WTC11 (cell line): ENCODE measurements around the gene SLC25A21. TPM values are rescaled to one million over a fixed set of nuclear protein-coding genes. Genes with fewer than 3 reads are reported as not detected.

Experiments
- ATAC-seq: fragments of 200-7000 bp; cut with Tn5 transposase; 2 replicates; pipeline ENCODE4 v1.10.0; 2021; ENCODE audit warnings: mild to moderate bottlenecking, moderate library complexity
- CTCF ChIA-PET: fragments of 300-600 bp; sonication (Branson Sonifier 250); formaldehyde crosslinking; loops from one replicate; lab custom pipeline; 2021; ENCODE audit warnings: antibody characterized with exemption; lab: Charles Lee
- POLR2A ChIA-PET: fragments of 350-600 bp; sonication (Branson Sonifier 250); formaldehyde crosslinking; loops from one replicate; lab custom pipeline; 2021; ENCODE audit warnings: antibody characterized with exemption; lab: Charles Lee
- DNase-seq: peaks from one replicate; pipeline ENCODE4 v3.0.0; 2021; ENCODE audit warnings: low spot score
- H3K27ac Mint-ChIP-seq: 2 replicates; pipeline ENCODE4 v1.8.0; 2021; ENCODE audit warnings: mixed read lengths
- H3K27me3 Mint-ChIP-seq: 2 replicates; pipeline ENCODE4 v1.8.0; 2021; ENCODE audit warnings: low read depth, mild to moderate bottlenecking, moderate library complexity, mixed read lengths
- H3K36me3 Mint-ChIP-seq: 2 replicates; pipeline ENCODE4 v1.8.0; 2021; ENCODE audit warnings: mixed read lengths
- H3K4me1 Mint-ChIP-seq: 2 replicates; pipeline ENCODE4 v1.8.0; 2022; ENCODE audit warnings: mixed read lengths
- H3K4me3 Mint-ChIP-seq: 2 replicates; pipeline ENCODE4 v1.8.0; 2021; ENCODE audit warnings: mild to moderate bottlenecking, moderate library complexity, mixed read lengths
- H3K9me3 Mint-ChIP-seq: 2 replicates; pipeline ENCODE4 v1.8.0; 2021; ENCODE audit warnings: mixed read lengths
- AFF4 ChIP-seq: sonication (generic); formaldehyde crosslinking; IDR thresholded peaks from 2 replicates; pipeline ENCODE4 v1.8.1; 2023; ENCODE audit warnings: mild to moderate bottlenecking, missing genetic modification reagents, borderline replicate concordance
- CTCF ChIP-seq: fragments of 200-600 bp; IDR thresholded peaks from 2 replicates; pipeline ENCODE4 v1.8.0; 2022; ENCODE audit warnings: antibody characterized with exemption
- E2F1 ChIP-seq: sonication (generic); formaldehyde crosslinking; IDR thresholded peaks from 2 replicates; pipeline ENCODE4 v1.8.0; 2022; ENCODE audit warnings: mild to moderate bottlenecking, missing genetic modification reagents
- ESRRA ChIP-seq: sonication (generic); formaldehyde crosslinking; IDR thresholded peaks from 2 replicates; pipeline ENCODE4 v1.8.1; 2022; ENCODE audit warnings: mild to moderate bottlenecking, missing genetic modification reagents, borderline replicate concordance
- ETV6 ChIP-seq: sonication (generic); formaldehyde crosslinking; IDR thresholded peaks from 2 replicates; pipeline ENCODE4 v1.8.1; 2022; ENCODE audit warnings: mild to moderate bottlenecking, missing genetic modification reagents
- GRHL2 ChIP-seq: fragments of 250-450 bp; sonication (Bioruptor Pico); IDR thresholded peaks from 2 replicates; pipeline ENCODE4 v1.8.0; 2022; ENCODE audit warnings: mild to moderate bottlenecking, moderate library complexity; ENCODE audit not compliant: insufficient replicate concordance, severe bottlenecking
- MXD4 ChIP-seq: fragments of 250-450 bp; sonication (Bioruptor Pico); IDR thresholded peaks from 2 replicates; pipeline ENCODE4 v1.8.0; 2021; ENCODE audit warnings: mild to moderate bottlenecking, moderate library complexity, borderline replicate concordance
- NFATC4 ChIP-seq: fragments of 250-450 bp; sonication (Bioruptor Pico); IDR thresholded peaks from 2 replicates; pipeline ENCODE4 v1.9.0; 2021; ENCODE audit warnings: mild to moderate bottlenecking
- NR2C2 ChIP-seq: sonication (generic); formaldehyde crosslinking; IDR thresholded peaks from 2 replicates; pipeline ENCODE4 v1.8.0; 2022; ENCODE audit warnings: mild to moderate bottlenecking, missing genetic modification reagents
- OVOL2 ChIP-seq: fragments of 250-450 bp; sonication (Bioruptor Pico); IDR thresholded peaks from 2 replicates; pipeline ENCODE4 v1.9.0; 2021; ENCODE audit warnings: mild to moderate bottlenecking, borderline replicate concordance
- total RNA-seq: library from RNA; stranded (reverse); gene quantifications from 3 replicates; pipeline ENCODE4 v1.2.3, GENCODE V29; 2021

SLC25A21 gene
- total RNA-seq, 1 experiment from 2014 or later, result 8.2 TPM

GRCh38 chr14:36661506-36662257 lies 510.7 kb downstream of the SLC25A21 start, which contains the start of gene PAX9 (continued):
- TF ChIP-seq CTCF, result no peak
- TF ChIP-seq, all 79 proteins: peak for 2

- H3K9me3 Mint-ChIP-seq, result no peaks in the 10 kb centered on the region
- peak; percentile 33 for DNase-seq
- no peaks in the 10 kb centered on the region for H3K36me3 Mint-ChIP-seq
- ChIA-PET POLR2A (interaction anchor here (0.8 kb wide), 1 partner anchor 281 kb away, joined by 3 read pairs; no protein-coding TSS in a partner anchor), CTCF (interaction anchor here (0.7 to 3.3 kb wide), 13 partner anchors 11 to 927 kb away, joined by 3 to 21 read pairs (median 4); no protein-coding TSS in a partner anchor)
- peak overlapping the region; percentile 76 for H3K4me3 Mint-ChIP-seq
- peak; percentile 0; the same call in 1 of the 2 replicates for ATAC-seq
- no peak for TF ChIP-seq NR2C2 (CRISPR knock-in tag)
- TF ChIP-seq NFATC4 (CRISPR knock-in tag), result no peak
- TF ChIP-seq MXD4 (CRISPR knock-in tag), result no peak
- no peak for TF ChIP-seq ESRRA (CRISPR knock-in tag)
- TF ChIP-seq GRHL2 (CRISPR knock-in tag), result no peak
- TF ChIP-seq OVOL2 (CRISPR knock-in tag), result no peak
- H3K4me1 Mint-ChIP-seq, result peaks cover 60% of the 10 kb centered on the region
- H3K27ac Mint-ChIP-seq, result no peak overlapping the region
- peaks cover 100% of the 10 kb centered on the region for H3K27me3 Mint-ChIP-seq
These were observed 511.5 kb downstream of the SLC25A21 start for GRCh38 chr14:36660736-36661505.

- ATAC-seq (no peak), DNase-seq (peak; percentile 57)
- CTCF ChIA-PET, result interaction anchor here (0.9 to 6.4 kb wide), 7 partner anchors 10 to 282 kb away, joined by 3 to 44 read pairs (median 4); no protein-coding TSS in a partner anchor
- POLR2A ChIA-PET, result no interaction called here
- TF ChIP-seq AFF4 (no peak), ETV6 (no peak), E2F1 (CRISPR knock-in tag) (no peak)
- Mint-ChIP-seq H3K27ac (no peak overlapping the region), H3K4me1 (peaks cover 66% of the 10 kb centered on the region), H3K27me3 (peaks cover 100% of the 10 kb centered on the region), H3K9me3 (no peaks in the 10 kb centered on the region), H3K36me3 (no peaks in the 10 kb centered on the region), H3K4me3 (no peak overlapping the region)
These were observed 512.3 kb downstream of the SLC25A21 start for GRCh38 chr14:36659822-36660735.
